Kidney tubule cell (primary cell): ENCODE data around the gene AMFR.
"Not testable (repeated sequence)": the region's sequence is repeated elsewhere in the genome, so short reads cannot be mapped to it uniquely, and the experiment has no call there.

ENCODE experiments used
- DNase-seq: peaks from one replicate; pipeline ENCODE4 v3.0.0-alpha.2; 2018; ENCODE audit warnings: low spot score

AMFR gene

DNA sequence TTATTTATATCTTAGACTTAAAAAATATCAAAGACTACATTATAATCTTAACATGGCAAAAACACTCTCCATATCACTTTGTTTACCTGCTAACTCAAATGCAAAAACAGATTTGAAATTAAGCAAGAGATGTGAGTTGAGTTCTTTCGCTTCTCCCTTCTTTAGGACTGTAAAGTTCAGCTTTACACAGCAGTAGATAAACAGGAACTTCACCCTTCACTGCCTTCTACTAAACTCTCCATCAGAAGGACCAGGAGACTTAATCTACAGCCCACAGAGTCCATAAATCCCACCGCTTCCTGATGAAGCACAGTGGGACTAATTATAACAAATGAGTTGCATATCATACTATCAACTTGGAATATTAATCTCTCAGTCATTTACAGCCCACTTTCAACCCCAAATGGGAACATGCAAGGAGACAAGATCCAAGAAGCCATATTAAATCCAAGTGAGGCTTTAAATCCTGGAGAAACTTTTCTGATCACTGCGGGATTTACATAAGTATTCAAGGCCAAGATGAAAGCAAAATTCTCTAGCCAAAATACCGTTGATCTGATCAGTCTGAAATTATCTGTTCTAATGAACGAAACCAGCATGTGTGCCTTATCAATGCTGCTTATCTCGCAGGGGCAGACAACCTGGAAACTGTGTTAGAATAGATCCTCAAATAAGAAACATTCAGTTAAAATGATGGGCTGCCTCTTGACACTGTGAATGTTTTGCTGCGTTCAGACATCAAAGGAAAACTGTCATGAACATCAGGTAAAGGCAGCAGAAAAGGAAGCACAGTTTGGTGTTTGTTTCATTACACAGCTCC is 1.6 kb downstream of the AMFR start:
- DNase-seq: peak; percentile 12

DNA sequence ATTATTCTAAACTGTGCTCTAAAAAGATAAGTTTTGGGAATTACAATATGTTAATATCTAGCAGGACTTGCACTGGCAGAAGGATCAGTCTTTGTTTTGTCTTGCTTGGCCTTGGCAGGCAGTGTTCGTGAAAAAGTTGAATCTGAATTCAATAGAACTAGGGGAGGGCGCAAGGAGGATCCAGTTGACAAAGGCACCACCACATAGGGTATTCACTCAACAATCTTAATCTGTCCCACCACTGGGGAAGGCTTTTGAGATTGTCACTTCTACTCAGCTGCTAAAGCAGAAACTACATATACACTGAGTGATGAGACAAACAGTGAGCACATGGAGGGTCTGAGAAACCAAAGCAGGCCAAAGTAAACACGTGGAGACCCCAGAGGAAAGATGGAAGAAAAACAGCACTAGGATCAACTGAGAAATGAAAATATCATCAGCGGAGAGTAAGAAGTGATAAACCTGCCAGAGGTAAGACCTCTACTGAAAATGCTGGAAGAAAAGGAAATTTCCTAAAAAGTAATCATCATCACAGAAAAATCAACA is 2.4 kb downstream of the AMFR start:
- DNase-seq: no peak

DNA sequence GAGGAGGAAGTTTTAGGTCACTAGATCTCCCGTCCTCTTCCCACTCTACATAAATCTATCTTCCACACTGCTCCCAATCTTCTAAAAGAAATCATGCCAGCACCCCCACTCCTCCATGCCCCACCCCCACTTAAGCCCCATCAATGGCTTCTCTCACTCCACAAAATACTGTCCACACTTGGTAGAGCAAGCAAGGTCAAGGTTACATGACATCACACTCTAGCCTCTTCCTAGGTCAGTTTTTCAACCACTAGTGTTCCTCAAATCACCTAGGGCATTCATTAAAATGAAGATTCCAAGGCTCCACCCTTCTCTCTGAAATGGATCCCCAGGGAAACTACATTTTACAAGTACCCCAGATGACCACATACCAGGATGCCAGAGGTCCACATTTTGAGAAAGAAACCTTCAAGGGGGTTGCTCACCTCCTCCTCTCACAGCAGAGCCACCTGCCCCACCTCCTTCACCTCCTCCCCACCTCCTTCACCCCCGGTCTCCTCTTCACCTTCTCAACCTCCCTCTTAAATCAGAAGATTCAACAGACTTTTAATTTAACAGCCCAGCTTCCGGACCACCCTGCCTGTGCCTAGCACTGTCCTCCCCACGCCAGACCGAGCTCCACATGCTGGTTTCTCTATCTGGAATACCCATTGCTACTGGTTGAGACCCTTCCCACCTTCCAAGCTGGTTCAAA is 3.2 kb downstream of the AMFR start:
- DNase-seq: no peak

DNA sequence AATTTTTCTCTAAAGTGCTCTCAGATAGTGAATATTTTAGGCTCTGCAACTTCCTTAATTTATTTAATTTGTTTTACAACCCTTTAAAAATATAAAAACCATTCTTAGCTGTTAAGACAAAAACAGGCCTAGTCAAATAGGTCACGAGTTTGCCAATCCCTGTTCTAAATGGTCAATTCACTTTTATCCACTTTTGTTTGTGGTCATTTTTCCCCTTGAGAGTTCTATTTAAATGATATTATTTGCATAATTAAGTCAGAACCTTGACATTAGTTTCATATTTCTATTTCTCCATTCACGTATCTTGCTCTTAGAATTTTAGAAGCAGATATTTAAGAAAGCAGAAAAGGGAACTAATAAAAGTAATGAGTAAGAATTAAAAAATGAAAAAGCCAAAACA is 4.0 kb downstream of the AMFR start:
- DNase-seq: no peak

DNA sequence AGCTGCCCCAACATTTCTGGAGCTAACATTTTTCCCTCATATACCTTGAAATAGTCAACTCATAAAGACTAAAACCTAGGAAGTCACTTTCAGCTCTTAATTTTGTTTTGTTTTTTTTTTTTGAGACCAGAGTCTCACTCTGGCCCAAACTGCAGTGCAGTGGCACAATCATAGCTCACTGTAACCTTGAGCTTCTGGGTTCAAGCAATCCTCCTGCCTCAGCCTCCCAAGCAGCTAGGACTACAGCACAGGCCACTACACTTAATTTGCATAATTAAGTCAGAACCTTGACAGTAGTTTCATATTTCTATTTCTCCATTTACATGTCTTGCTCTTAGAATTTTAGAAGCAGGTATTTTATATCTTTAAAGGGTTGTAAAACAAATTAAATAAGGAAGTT is 4.7 kb downstream of the AMFR start:
- no peak for DNase-seq

DNA sequence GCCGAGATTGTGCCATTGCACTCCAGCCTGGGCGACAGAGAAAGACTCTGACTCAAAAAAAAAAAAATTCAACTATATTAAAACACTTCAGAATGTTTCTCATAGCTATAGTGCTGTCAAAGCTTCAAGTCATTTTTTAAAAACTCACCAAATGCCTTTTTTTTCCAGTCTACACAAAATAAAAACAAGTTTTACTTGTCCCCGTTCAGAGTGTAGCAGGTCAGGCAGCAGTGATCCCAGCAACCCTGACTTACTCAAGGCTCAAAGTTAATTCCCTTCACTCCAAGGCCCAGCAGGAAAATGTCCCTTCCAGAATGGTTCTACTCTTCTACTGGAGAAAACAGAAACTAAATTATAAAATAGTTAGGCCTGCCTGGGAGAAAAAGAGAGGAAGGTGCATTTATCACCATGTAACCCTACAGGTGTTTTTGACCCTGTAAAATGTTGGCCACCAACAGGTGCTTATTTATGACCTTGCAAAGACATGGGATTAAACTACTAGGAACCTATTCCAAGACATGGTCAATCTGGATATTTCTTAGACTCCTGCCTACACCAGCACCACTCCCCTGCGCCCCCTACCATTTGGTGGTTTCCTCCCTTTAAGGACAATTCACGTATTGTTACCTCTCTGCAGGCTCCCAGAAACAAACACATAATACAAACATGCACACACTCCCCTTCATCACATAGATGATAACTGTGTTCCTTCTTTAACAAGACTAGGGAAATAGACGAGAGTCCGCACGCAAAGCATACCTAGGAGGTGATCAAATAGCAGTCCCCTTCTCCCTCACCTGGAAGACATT is 5.4 kb downstream of the AMFR start:
- DNase-seq: no peak

DNA sequence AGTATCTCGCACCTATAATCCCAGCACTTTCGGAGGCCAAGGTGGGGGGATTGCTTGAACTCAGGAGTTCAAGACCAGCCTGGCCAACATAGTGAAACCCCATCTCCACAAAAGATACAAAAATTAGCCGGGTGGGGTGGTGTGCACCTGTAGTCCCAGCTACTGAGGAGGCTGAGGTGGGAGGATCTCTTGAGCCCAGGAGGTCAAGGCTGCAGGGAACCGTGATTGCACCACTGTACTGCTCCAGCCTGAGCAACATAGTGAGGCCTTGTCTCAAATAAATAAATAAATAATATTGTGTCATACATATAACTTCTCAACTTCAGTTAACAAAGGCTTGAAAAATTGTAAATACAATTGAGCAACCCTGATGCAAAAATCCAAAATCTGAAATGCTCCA is 8.2 kb downstream of the AMFR start:
- no peak for DNase-seq

DNA sequence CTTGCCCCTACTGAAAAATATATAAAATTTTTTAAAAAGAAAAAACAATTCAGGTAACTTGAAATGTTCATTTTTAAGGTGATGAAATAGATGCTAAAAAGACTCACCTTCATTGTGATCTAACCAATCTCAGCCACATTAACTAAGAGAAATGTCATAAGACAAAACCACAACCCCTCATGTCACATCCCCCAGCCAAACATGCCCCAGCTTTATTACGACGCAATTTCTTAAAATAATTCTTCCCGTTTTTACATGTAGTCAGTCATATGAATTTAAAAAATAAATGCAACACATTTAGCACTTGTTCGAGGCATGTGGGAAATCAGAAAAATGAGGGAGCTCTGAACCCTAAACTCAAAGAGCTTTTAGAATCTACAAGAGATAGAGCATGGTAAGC is 9.5 kb downstream of the AMFR start:
- no peak for DNase-seq

DNA sequence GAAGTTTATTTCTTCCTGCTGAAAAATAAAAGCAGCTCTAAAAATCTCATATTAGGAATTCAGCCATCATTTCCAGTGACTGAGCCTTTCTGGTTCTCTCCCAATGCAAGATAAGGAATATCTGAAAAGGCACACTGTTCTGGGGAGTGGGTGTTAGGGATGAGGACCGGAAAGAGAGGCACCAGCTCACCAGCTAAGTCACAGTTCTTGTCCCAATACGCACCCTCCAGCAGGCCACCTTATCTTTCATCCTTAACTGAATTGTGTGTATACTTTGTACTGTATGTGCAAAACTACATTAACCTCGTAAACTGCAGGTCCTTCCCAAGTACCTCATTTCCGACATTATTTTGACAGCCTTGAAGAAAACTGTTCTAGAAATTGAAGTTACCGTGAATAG is 11.0 kb downstream of the AMFR start:
- DNase-seq: no peak

DNA sequence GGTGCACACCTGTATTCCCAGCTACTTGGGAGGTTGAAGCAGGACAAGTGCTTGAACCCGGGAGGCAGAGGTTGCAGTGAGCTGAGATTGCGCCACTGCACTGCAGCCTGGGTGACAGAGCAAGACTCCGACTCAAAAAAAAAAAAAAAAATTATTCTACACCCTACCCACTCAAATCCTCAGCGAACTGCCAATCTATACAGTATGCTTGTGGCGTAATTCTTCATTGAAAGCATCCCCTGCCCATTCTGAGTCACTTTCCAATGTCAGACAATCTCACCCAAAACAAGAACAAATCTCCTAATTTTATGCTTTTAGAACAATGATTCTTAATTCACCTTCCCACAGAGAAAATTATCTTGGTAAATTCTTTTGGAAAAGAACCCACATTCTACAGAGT is 12.0 kb downstream of the AMFR start:
- DNase-seq: no peak

DNA sequence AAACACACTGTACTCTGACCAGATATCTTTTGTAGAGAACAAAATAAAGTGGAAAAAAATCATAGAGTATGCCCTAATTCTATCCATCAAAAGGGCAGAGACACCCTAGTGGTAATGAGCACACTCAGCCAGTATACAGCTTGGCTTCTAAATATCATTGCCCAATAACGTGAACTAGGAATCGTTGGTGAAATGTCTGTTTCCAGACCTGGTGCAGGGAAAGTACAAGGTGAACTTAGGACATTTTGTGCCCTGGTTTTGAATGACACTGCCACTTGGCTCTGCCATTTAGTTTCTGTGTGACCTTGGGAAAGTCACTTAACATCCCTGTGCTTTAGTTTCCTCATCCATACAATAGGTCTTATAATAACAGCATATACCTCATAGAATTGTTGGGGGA is 13.7 kb downstream of the AMFR start:
- no peak for DNase-seq

DNA sequence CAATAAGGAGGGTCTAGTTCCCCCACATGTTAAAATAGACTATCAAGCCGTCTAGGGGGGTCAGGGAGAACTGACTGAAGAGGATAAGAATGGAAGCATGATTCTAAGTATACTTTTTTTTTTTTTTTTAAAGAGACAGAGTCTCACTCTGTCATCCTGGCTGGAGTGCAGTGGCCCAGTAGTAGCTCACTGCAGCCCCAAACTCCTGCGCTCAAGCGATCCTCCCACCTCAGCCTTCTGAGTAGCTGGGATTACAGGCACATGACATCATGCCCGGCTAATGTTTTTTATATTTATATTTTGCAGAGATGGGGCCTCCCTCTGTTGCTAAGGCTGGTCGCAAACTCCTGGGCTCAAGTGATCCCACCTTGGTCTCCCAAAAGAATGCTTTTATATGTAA is 14.2 kb downstream of the AMFR start:
- no peak for DNase-seq

DNA sequence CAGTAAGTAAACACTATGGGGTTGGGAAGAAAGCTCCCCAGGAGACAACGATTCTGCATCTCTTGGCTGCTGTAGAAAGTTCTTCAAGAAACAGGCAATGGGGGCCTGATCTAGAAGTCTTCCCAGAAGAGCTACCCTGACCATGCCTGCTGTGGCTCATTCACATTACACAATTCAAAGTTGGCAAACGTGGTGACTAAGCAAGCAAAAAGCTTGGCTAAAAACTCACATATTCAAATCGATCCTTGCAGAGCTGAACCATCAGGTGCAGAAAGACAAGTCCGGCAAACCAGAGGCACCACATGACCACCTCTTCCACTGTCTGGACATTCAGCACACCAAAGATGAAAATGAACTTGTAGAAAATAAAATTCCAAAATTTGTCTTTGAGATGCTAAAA is 16.1 kb downstream of the AMFR start:
- DNase-seq: peak; percentile 68

DNA sequence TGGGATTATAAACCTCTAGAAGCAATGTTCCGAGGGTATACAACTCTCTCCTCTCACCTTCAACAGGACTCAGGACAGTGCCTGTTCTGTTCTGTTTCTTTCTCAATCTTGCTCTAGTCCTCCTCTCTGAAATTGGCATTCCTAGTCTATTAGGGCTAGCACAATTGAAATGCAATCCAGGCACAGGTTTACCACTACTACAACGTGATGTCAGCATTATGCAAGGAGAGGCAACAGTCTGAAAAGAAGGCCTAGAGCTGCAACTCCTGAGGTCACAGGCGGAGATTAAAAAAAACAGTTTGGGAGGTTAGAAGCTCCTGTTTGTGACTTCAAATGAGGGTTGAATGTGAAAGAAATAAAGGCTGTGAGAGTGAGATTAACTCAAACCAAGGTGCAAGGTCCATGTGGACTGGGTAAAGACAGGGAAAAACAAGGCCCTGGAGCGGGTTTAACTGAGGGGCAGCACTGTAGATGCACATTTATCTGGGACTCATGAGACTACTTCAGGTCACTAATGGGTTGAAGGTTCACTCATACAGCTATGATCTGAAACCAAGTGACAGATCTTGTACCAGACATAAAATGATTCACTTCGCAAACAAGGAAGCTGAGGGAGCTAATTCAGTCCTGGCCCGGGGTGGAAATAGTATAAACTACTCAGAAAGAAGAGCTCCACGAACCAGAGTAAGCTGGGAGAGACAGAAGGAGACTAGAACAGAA is 16.8 kb downstream of the AMFR start:
- DNase-seq: peak; percentile 75

DNA sequence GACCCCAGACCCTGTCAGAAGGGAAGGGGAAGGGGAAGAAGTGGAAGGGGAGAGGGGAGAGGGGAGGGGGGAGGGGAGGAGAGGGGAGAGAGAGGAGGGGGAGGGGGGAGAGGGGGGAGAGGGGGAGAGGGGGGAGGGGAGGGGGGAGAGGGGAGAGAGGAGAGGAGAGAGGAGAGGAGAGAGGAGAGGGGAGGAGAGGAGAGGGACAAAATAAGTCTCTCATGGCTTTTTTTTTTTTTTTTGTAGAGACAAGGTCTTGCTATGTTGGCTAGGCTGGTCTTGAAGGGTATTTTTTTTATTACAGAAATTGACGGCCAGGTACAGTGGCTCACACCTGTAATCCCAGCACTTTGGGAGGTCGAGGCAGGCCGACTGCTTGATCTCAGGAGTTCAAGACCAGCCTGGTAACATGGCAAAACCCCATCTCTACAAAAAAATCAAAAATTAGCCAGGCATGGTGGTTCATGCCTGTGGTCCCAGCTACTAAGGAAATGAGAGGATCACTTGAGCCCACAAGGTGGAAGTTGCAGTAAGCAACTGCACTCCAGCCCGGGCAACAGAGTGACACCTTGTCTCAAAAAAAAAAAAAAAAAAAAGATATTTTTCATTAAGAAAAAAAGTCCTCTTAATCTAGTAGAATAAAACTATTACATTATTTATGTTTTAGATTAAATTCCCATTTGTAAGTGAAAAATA is 19.2 kb downstream of the AMFR start:
- no peak for DNase-seq

DNA sequence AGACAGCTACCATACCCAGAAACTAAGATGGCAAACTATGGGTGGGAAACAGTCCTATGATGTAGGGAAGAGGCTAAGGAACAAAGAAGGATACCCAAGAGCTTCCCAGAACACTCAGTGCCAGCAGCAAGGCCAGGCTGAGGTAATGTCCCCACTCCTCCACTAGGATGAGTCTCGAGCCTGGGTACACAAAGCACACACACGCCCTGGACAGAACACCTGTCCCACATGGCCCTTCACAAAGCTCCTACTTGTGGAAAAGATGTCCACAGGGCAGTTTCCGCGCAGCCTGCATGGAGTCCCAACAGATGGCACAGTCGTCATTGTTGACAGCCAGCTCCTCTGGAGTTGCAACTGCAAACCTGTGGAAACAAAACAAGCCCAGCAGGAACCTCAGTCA is 23.9 kb downstream of the AMFR start:
- peak; percentile 25 for DNase-seq

DNA sequence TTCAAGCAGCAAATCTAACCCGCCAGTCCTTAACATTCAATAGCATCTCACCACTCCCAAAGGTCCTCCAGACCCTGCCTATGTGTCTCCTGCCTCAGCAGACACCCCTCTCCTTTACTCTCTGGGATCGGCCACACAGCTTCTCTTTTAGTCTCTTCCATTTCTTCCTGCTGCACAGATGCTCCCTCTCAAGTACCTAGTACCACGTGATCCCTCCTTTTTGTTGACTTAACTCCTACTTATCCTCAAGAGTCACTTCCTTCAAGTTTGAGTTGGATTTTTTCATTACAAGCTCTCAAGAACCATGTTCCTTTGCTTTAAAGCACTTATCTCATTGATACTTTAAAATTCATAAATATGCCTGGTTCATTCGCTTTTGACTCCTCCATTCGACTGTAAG is 24.9 kb downstream of the AMFR start:
- DNase-seq: no peak

DNA sequence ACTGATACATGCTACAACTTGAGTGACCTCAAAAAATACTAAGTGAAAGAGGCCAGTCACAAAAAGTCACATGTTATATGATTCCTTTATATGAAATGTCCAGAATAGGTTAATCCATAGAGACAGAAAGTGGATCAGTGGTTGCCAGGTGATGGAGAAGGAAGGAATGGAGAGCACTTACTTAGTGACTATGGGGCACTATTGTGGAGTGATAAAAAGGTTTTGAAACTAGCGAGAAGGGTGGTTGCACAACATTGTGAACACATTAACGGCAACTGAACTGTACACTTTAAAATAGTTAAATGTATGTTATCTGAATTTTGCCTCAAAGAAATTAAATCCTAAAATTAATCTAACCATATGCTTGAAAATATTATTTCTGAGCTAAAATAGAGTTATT is 25.9 kb downstream of the AMFR start:
- no peak for DNase-seq

DNA sequence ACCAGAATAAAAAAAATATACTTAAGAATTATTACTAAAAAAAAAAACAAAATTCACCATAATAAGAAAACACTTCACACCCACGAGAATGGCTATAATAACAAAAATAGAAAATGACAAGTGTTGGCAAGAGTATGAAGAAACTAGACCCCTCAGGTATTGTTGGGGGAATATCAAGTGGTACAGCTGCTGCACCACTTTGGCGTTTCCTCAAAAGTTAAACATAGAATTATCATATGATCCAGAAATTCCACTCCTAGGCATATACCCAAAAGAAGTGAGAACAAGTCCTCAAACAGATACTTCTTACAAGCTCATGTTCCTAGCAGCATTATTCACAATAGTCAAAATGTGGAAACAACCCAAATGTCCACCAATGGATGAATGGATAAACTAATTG is 26.3 kb downstream of the AMFR start:
- DNase-seq: no peak

DNA sequence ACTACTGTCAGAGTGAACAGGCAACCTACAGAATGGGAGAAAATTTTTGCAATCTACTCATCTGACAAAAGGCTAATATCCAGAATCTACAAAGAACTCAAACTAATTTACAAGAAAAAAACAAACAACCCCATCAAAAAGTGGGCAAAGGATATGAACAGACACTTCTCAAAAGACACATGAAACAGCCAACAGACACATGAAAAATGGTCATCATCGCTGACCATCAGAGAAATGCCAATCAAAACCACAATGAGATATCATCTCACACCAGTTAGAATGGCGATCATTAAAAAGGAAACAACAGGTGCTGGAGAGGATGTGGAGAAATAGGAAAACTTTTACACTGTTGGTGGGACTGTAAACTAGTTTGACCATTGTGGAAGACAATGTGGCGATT is 28.6 kb downstream of the AMFR start:
- not testable (repeated sequence) for DNase-seq

DNA sequence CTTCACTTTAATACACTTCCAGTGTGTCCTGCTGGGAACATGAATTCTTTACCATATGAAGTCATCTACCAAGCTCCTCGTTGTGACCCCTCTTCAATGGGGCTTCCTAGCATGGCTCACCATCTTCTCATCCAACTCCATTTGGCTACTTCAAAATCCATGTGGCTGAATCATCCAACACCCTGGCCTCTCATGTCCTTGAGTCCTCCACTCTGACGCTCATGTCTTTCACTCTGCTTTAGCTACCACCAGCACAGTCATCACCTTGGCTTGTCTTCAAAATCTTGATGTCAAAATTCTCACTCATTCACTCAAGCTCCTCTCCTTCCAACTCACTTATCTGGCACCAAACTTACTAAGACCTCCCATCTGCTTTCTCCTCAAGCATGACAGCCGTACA is 35.8 kb downstream of the AMFR start:
- peak; percentile 95 for DNase-seq
